Measurements from ENCODE around the gene IRAK4.

- TF ChIP-seq CTCF (IDR thresholded peaks at IDR 0.05) = no peak
- TF ChIP-seq POLR2AphosphoS5 (IDR thresholded peaks at IDR 0.05) = no peak
Measured at GRCh38 chr12:43789941-43790340, 31.2 kb downstream of the IRAK4 start.

Measured in breast epithelium (tissue), 3 donors.